Stimulated activated CD4-positive, alpha-beta T cell treated with anti-CD3 and anti-CD28 coated beads, Interleukin-1b, Interleukin-23, amount 100 ng/mL, for 1 hour (primary cell): ENCODE data around the gene CRYGB.
"Not testable (repeated sequence)": the region's sequence is repeated elsewhere in the genome, so short reads cannot be mapped to it uniquely, and the experiment has no call there.

Experiments
- DNase-seq, 2 donors: peaks; one replicate each; pipeline ENCODE4 v3.0.0-alpha.2; 2020; ENCODE audit warnings: low read depth in 2 of 2

Gene CRYGB

GRCh38 chr2:208117390-208117789 lies 28.6 kb downstream of the CRYGB start:
- DNase-seq: not testable (repeated sequence)

- DNase-seq: no peak
These were observed 33.0 kb downstream of the CRYGB start for GRCh38 chr2:208112969-208113368.

GRCh38 chr2:208112273-208112745 lies 33.6 kb downstream of the CRYGB start:
- DNase-seq: not testable (repeated sequence)

GRCh38 chr2:208103616-208104015 lies 42.3 kb downstream of the CRYGB start:
- no peak for DNase-seq

GRCh38 chr2:208101716-208102631 lies 44.0 kb downstream of the CRYGB start:
- no peak for DNase-seq

GRCh38 chr2:208099682-208100470 lies 46.1 kb downstream of the CRYGB start:
- DNase-seq: no peak

GRCh38 chr2:208098701-208099100 lies 47.3 kb downstream of the CRYGB start:
- DNase-seq: not testable (repeated sequence)

GRCh38 chr2:208098267-208098666 lies 47.7 kb downstream of the CRYGB start:
- no peak for DNase-seq

GRCh38 chr2:208097801-208098200 lies 48.2 kb downstream of the CRYGB start:
- no peak for DNase-seq

- DNase-seq: no peak
These were observed 48.6 kb downstream of the CRYGB start for GRCh38 chr2:208097313-208097712.

- DNase-seq: no peak
These were observed 49.9 kb downstream of the CRYGB start for GRCh38 chr2:208096080-208096479.

GRCh38 chr2:208093128-208093527 lies 52.8 kb downstream of the CRYGB start:
- DNase-seq: no peak
